Measurements from ENCODE around the gene KLHL40.

The KLHL40 gene

GRCh38 chr3:42674146-42674545, 11.2 kb upstream of the KLHL40 start:
- H3K36me3 Mint-ChIP-seq (ENCODE audit: low read depth) = peaks cover 5% of the 10 kb centered on the region

GRCh38 chr3:42675909-42676308, 9.4 kb upstream of the KLHL40 start:
- peaks cover 26% of the 10 kb centered on the region for H3K9me3 Mint-ChIP-seq
- H3K27me3 Mint-ChIP-seq = peaks cover 8% of the 10 kb centered on the region
- no peaks in the 10 kb centered on the region for H3K4me1 Mint-ChIP-seq
- ATAC-seq = no peak
- no peak overlapping the region for H3K27ac Mint-ChIP-seq
- no peak for DNase-seq
- peaks cover 5% of the 10 kb centered on the region for H3K36me3 Mint-ChIP-seq (ENCODE audit: low read depth)
- no peak overlapping the region for H3K4me3 Mint-ChIP-seq

More at GRCh38 chr3:42674146-42674545, 11.2 kb upstream of the KLHL40 start:
- Mint-ChIP-seq H3K4me1 (no peaks in the 10 kb centered on the region), H3K27ac (no peak overlapping the region), H3K27me3 (peaks cover 8% of the 10 kb centered on the region), H3K4me3 (no peak overlapping the region), H3K9me3 (peaks cover 26% of the 10 kb centered on the region)
- ATAC-seq = no peak
- no peak for DNase-seq

DNA sequence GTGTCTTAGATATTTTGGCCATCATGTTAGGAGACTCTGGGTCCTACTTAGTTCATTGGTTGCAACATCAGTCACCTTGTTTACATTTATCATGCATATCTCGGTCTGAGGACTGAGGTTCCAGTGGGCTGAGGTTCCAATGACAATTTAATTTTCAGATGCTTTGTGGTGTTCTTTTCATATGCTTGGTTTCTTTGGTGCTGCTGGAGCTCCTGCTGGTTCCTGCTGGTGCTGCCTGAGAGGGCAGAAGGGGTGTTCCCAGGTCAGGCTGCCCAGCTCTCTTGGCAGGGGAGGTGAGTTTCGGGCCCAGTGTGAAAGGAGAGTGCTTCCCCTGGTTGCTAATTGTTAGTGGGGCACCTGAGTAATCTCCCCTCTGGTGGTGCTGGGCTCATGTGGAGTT, 6.9 kb upstream of the KLHL40 start:
- no peak overlapping the region for H3K4me3 Mint-ChIP-seq
- DNase-seq = no peak
- H3K27ac Mint-ChIP-seq = no peak overlapping the region
- peaks cover 14% of the 10 kb centered on the region for H3K27me3 Mint-ChIP-seq
- peaks cover 26% of the 10 kb centered on the region for H3K9me3 Mint-ChIP-seq
- ATAC-seq = no peak
- H3K4me1 Mint-ChIP-seq = no peaks in the 10 kb centered on the region
- H3K36me3 Mint-ChIP-seq (ENCODE audit: low read depth) = peaks cover 5% of the 10 kb centered on the region

DNA sequence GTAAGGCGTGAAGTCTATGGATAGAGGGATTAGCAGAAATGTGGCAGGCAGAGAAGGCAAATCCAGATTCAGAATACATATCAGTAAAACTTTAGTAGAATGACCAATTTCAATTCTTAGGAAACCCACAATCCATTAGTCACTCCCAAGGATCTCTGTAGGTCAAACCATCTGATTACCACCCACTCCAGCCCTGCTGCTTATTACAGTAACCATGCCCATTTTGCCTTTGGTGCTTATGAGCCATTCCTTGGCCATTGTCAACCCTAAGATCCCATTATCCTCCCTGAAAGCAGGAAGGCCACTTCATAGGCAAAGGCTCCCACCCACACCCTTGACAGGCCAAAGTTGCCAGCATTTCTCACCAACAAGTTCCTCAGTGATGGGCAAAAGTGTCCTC, 5.1 kb upstream of the KLHL40 start:
- DNase-seq = no peak
- H3K27ac Mint-ChIP-seq = no peak overlapping the region
- H3K4me1 Mint-ChIP-seq = no peaks in the 10 kb centered on the region
- H3K9me3 Mint-ChIP-seq = peaks cover 26% of the 10 kb centered on the region
- H3K36me3 Mint-ChIP-seq (ENCODE audit: low read depth) = peaks cover 5% of the 10 kb centered on the region
- H3K4me3 Mint-ChIP-seq = no peak overlapping the region
- peak; percentile 55 for ATAC-seq
- peaks cover 18% of the 10 kb centered on the region for H3K27me3 Mint-ChIP-seq

GRCh38 chr3:42680806-42681205, 4.5 kb upstream of the KLHL40 start:
- Mint-ChIP-seq H3K4me1 (no peaks in the 10 kb centered on the region), H3K36me3 (ENCODE audit: low read depth) (peaks cover 5% of the 10 kb centered on the region), H3K27me3 (peaks cover 19% of the 10 kb centered on the region), H3K27ac (no peak overlapping the region), H3K4me3 (no peak overlapping the region), H3K9me3 (peaks cover 25% of the 10 kb centered on the region)
- DNase-seq = no peak
- no peak for ATAC-seq

DNA sequence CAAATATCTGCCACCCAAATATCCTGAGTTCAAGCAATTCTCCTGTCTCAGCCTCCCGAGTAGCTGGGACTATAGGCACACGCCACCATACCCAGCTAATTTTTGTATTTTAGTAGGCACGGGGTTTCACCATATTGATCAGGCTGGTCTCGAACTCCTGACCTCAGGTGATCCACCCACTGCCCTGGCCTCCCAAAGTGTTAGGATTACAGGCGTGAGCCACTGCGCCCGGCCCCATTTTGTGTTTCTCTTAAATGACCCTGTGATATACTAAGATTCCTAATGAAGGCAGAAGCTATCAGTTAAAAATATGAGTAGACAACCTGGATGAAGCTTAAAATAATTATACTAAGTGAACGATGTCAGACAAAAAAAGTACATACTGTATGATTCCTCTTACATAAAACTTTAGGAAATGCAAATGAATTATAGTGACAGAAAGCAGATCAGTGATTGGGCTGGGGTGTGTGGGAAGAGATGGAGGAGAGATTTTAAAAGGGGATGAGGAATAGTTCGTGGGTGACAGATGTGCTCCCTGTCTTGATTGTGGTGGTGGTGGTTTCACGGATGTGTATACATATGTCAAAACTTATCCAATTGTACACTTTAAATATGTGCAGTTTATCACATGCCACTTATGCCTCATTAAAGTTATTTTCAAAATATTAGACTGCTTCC, 3.8 kb upstream of the KLHL40 start:
- H3K36me3 Mint-ChIP-seq (ENCODE audit: low read depth) = peaks cover 4% of the 10 kb centered on the region
- no peak overlapping the region for H3K27ac Mint-ChIP-seq
- H3K4me3 Mint-ChIP-seq = no peak overlapping the region
- no peaks in the 10 kb centered on the region for H3K4me1 Mint-ChIP-seq
- H3K27me3 Mint-ChIP-seq = peaks cover 19% of the 10 kb centered on the region
- H3K9me3 Mint-ChIP-seq = peaks cover 18% of the 10 kb centered on the region
- DNase-seq = no peak
- ATAC-seq = no peak

DNA sequence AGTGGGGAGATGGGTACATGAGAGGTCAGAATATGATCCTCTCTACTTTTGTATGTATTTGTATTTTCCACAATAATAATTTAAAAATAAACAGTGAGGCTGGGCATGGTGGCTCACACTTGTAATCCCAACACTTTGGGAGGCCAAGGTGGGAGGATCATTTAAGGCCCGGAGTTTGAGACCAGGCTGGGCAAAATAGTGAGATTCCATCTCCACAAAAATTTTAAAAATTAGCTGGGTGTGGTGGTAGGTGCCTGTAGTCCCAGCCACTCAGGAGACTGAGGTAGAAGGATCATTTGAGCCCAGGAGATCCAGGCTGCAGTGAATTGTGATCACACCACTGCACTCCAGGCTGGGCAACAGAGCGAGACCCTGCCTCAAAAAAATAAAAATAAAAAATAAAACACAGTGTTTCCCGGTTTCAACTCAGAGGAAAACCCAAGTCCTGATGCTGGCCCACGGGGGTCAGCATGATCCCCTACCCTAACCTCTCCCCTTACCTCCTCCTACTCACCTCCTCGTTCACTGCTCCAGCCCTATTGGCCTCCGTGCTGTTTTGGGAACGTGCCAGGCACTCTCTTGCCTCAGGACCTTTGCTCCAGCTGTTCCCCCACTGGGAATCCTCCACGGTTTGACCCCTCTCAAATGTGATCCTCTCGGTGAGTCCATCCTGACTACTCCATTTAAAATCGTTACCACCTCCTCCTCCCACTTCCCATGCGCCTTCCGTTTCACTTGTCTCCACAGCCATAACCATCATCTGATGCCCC, 2.9 kb upstream of the KLHL40 start:
- Mint-ChIP-seq H3K9me3 (peaks cover 10% of the 10 kb centered on the region), H3K27ac (no peak overlapping the region), H3K27me3 (peaks cover 22% of the 10 kb centered on the region), H3K4me3 (no peak overlapping the region), H3K36me3 (ENCODE audit: low read depth) (peaks cover 2% of the 10 kb centered on the region), H3K4me1 (no peaks in the 10 kb centered on the region)
- DNase-seq (no peak), ATAC-seq (no peak)

DNA sequence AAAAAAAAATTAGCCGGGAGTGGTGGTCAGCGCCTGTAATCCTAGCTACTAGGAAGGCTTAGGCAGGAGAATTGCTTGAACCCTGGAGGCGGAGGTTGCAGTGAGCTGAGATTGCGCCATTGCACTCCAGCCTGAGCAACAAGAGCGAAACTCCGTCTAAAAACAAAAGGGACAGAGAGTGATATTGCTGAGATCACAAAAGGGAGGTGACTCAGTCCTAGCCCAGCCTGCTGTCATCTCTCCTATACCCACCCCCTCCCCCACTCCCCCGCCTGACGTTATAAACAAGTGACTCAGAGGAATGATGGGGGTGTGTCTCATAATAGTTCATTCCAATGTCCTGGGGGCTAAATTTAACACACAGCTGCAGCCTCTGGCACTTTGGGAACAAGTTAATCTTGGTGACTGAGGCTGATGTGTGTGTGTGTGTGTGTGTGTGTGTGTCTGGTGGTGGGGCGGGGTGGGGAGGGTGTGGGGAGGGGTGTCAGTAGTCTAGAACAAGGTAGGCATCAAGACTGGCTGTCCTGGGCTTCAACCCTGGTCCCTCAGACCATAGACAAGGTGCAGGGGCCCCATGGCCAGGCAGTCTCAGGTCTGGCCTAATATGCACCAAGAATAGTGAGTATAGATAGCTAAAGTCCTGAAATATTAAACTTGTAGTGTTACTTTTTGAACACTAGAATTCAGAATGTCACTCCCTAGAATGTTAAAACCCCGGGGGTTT, 1.3 kb upstream of the KLHL40 start:
- no peak overlapping the region for H3K27ac Mint-ChIP-seq
- peaks cover 22% of the 10 kb centered on the region for H3K27me3 Mint-ChIP-seq
- peak; percentile 32 for DNase-seq
- no peak overlapping the region for H3K4me3 Mint-ChIP-seq
- no peaks in the 10 kb centered on the region for H3K4me1 Mint-ChIP-seq
- no peaks in the 10 kb centered on the region for H3K36me3 Mint-ChIP-seq (ENCODE audit: low read depth)
- ATAC-seq = peak; percentile 57
- H3K9me3 Mint-ChIP-seq = no peaks in the 10 kb centered on the region

DNA sequence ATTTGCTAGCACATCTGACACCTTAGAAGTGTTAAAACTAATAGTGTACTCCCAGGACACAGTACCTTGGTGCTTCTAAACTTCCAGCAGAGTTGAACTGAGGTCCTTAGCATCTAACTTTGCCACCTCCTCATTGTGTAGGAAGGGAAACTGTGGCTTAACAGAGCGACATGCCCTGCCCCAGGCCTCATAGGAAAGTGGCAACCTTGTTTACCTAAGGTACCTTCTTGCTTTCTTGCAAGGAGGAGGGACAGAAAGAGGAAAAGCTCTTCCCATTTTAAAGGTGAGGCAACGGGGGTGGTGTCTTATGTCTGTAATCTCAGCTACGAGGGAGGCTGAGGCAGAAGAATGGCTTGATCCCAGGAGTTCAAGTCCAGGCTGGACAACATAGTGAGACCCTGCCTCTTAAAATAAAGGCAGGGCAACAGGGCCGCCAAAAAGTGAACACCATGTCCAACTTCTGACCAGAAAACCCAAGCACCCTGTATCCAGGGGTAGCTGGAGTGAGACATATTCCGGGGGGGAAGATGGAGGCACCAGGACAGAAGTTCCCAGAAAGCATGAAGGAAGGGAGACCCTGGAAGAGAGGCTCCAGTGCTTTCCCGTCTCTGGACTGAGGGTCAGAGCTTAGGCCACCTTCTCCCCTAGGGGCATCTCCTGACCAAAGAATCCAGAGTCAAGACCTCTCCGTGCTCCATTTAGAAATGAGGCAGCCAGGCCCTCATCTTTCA, 540 bp upstream of the KLHL40 start:
- Mint-ChIP-seq H3K27ac (no peak overlapping the region), H3K27me3 (peaks cover 21% of the 10 kb centered on the region), H3K4me1 (no peaks in the 10 kb centered on the region), H3K9me3 (no peaks in the 10 kb centered on the region), H3K36me3 (ENCODE audit: low read depth) (no peaks in the 10 kb centered on the region), H3K4me3 (no peak overlapping the region)
- DNase-seq (no peak), ATAC-seq (no peak)

- Mint-ChIP-seq H3K27ac (no peak overlapping the region), H3K27me3 (peaks cover 23% of the 10 kb centered on the region), H3K4me1 (no peaks in the 10 kb centered on the region), H3K9me3 (no peaks in the 10 kb centered on the region), H3K4me3 (no peak overlapping the region), H3K36me3 (ENCODE audit: low read depth) (no peaks in the 10 kb centered on the region)
- DNase-seq (no peak), ATAC-seq (no peak)
Observed at GRCh38 chr3:42685891-42686820, 819 bp downstream of the KLHL40 start.

- DNase-seq (no peak), ATAC-seq (no peak)
- Mint-ChIP-seq H3K4me3 (no peak overlapping the region), H3K36me3 (ENCODE audit: low read depth) (no peaks in the 10 kb centered on the region), H3K27ac (no peak overlapping the region), H3K27me3 (peaks cover 21% of the 10 kb centered on the region), H3K4me1 (no peaks in the 10 kb centered on the region), H3K9me3 (no peaks in the 10 kb centered on the region)
Observed at GRCh38 chr3:42686832-42687650, 1.7 kb downstream of the KLHL40 start.

GRCh38 chr3:42688016-42688415, 2.7 kb downstream of the KLHL40 start:
- H3K9me3 Mint-ChIP-seq = no peaks in the 10 kb centered on the region
- ATAC-seq (no peak), DNase-seq (no peak)
- H3K27me3 Mint-ChIP-seq = peaks cover 17% of the 10 kb centered on the region
- H3K36me3 Mint-ChIP-seq (ENCODE audit: low read depth) = no peaks in the 10 kb centered on the region
- H3K27ac Mint-ChIP-seq = no peak overlapping the region
- no peak overlapping the region for H3K4me3 Mint-ChIP-seq
- H3K4me1 Mint-ChIP-seq = no peaks in the 10 kb centered on the region
